Endodermal cell (in vitro differentiated cells): ENCODE measurements around the gene TEDDM1. TPM values are rescaled to one million over a fixed set of nuclear protein-coding genes. Genes with fewer than 3 reads are reported as not detected.

Experiments
- DNase-seq: peaks from one replicate; pipeline ENCODE4 v3.0.0-alpha.2; 2017
- H3K27ac ChIP-seq: 2 replicates; pipeline ENCODE4 v1.5.1; 2013; ENCODE audit warnings: mild to moderate bottlenecking, low read depth, low read length, moderate library complexity
- H3K27me3 ChIP-seq: 2 replicates; pipeline ENCODE4 v1.6.1; 2013; ENCODE audit warnings: mild to moderate bottlenecking, low read length, moderate library complexity; ENCODE audit not compliant: insufficient read depth, control insufficient read depth, poor library complexity, severe bottlenecking
- H3K36me3 ChIP-seq: 2 replicates; pipeline ENCODE4 v1.7.0; 2013; ENCODE audit warnings: mild to moderate bottlenecking, low read length, moderate library complexity; ENCODE audit not compliant: control insufficient read depth, insufficient read depth
- H3K4me1 ChIP-seq: one replicate; pipeline ENCODE4 v1.7.0; 2013; ENCODE audit warnings: low read length; ENCODE audit not compliant: control insufficient read depth, insufficient read depth
- H3K4me3 ChIP-seq: 2 replicates; pipeline ENCODE4 v1.5.1; 2013; ENCODE audit warnings: mild to moderate bottlenecking, low read length, moderate library complexity
- H3K9ac ChIP-seq: 2 replicates; pipeline ENCODE4 v1.6.1; 2013; ENCODE audit warnings: mild to moderate bottlenecking, low read length, moderate library complexity; ENCODE audit not compliant: poor library complexity, severe bottlenecking; ENCODE audit errors: extremely low read depth
- H3K9me3 ChIP-seq: 2 replicates; pipeline ENCODE4 v1.6.1; 2013; ENCODE audit warnings: mild to moderate bottlenecking, low read length, moderate library complexity; ENCODE audit not compliant: control insufficient read depth
- H3K27ac Mint-ChIP-seq: 2 replicates; pipeline ENCODE4 v1.8.0; 2020; ENCODE audit warnings: mixed read lengths
- H3K27me3 Mint-ChIP-seq: 2 replicates; pipeline ENCODE4 v1.8.0; 2021; ENCODE audit warnings: mild to moderate bottlenecking, mixed read lengths; ENCODE audit not compliant: insufficient read depth
- H3K36me3 Mint-ChIP-seq: 2 replicates; pipeline ENCODE4 v1.8.0; 2020; ENCODE audit warnings: low read depth, mixed read lengths
- H3K4me1 Mint-ChIP-seq: 2 replicates; pipeline ENCODE4 v1.8.0; 2020; ENCODE audit warnings: mixed read lengths
- H3K4me3 Mint-ChIP-seq: 2 replicates; pipeline ENCODE4 v1.8.0; 2020; ENCODE audit warnings: mild to moderate bottlenecking, moderate library complexity, mixed read lengths
- H3K9me3 Mint-ChIP-seq: 2 replicates; pipeline ENCODE4 v1.8.0; 2020; ENCODE audit warnings: mild to moderate bottlenecking, mixed read lengths
- CTCF ChIP-seq: fragments of 200-600 bp; sonication (generic); conservative IDR thresholded peaks from 2 replicates; pipeline ENCODE4 v1.5.0; 2021; ENCODE audit warnings: antibody characterized with exemption, mild to moderate bottlenecking
- WGBS, 2 experiments: methylation state at CpG; one replicate each; pipeline versions ENCODE4 v1.1.5 to v1.1.7; 2013; ENCODE audit warnings: missing lambda C conversion rate in 2 of 2, mixed read lengths in 1 of 2; ENCODE audit not compliant: insufficient coverage in 1 of 2, insufficient read length in 1 of 2; 5-methylcytosine and 5-hydroxymethylcytosine counted together
- total RNA-seq, 2 donors: library from RNA; stranded (reverse); fragmentation: NEBNext Ultra II Directional in 1 of 2; extraction: Animal tissue kit (Norgen Biotek cat#: 25700) in 1 of 2; gene quantifications; 2 replicates in 1 of 2; 3 replicates in 1 of 2; pipeline ENCODE4 v1.2.1, GENCODE V29; 2021

TEDDM1 gene
- total RNA-seq, 2 donors from 2014 or later = not detected

DNA sequence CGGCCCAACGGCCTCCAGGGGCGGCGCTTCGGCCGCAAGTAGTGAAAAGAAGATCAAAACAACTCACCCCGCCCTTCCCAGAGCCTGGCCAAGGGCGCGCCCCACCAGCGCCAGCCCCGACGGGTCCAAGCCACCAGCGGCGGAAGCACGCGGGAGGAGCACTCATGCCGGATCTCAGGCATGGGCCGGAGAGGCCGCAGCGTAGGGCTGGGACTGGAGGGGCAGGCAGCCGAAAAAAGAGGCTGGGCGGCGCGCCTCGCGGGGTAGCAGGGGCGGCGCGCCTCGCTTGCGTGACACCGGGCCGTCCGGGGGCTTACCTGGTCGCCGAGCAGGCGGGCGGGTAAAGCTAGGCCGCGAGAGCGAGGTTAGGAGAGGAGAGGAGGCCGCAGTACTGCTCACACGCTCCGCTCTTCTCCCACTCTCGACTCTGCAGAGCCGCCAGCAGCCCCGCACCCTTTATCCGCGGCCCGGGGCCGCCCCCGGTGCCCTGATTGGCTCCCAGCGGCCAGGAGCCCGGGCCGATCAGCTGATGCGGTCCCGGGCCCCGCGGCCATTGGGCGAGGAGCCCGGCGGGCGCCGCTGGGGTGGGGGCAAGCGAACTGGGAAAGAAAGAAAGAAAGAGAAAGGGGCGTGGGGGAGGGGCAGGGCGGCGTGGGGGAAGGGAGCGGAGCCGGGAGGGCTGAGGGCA, 9.0 kb downstream of the TEDDM1 start, which contains the start of gene GLUL:
Gene GLUL, minus strand, starts transcription at position 429 of the 688 bp plus-strand sequence. CDS start 3,053 bp downstream, outside the sequence.
- peaks cover 46% of the 10 kb centered on the region for H3K4me1 Mint-ChIP-seq
- peak within 1 kb of the TSS; percentile 96 for H3K27ac Mint-ChIP-seq
- Histone ChIP-seq H3K9me3 (no peaks in the 10 kb centered on the region), H3K9ac (peak within 1 kb of the TSS; percentile 94), H3K36me3 (peaks cover 37% of the 10 kb centered on the region), H3K4me3 (peak within 1 kb of the TSS; percentile 97), H3K27me3 (no peaks in the 10 kb centered on the region), H3K4me1 (peaks cover 13% of the 10 kb centered on the region), H3K27ac (peak within 1 kb of the TSS; percentile 91)
- peaks cover 44% of the 10 kb centered on the region for H3K36me3 Mint-ChIP-seq
- H3K9me3 Mint-ChIP-seq = no peaks in the 10 kb centered on the region
- WGBS, 2 experiments = 0% methylated on average over 13 to 70 of the region's 70 CpGs
- peak within 1 kb of the TSS; percentile 100 for H3K4me3 Mint-ChIP-seq
- peak; percentile 39 for TF ChIP-seq CTCF
- no peaks in the 10 kb centered on the region for H3K27me3 Mint-ChIP-seq
- DNase-seq = peak; percentile 99

DNA sequence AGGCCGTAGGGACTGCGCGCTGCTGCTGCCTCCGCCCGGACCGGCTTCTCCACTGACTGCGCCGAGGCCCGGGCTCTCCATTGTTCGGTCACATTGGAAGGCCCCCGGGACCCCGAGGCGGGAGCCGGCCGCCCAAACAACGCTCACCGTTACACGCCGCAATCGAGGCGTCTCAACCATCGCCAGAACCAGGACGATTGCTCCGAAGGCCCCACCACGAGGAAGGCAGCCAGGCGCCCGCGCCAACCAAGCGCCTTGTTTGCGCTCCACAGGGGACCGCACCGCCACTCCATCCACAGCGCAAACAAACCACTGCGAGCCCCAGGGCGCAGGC, 9.5 kb downstream of the TEDDM1 start:
- no peak for TF ChIP-seq CTCF
- H3K27me3 Mint-ChIP-seq = no peaks in the 10 kb centered on the region
- H3K27ac ChIP-seq = peak overlapping the region; percentile 85
- H3K9ac ChIP-seq = peak overlapping the region; percentile 94
- peak overlapping the region; percentile 97 for H3K4me3 ChIP-seq
- no peaks in the 10 kb centered on the region for H3K9me3 Mint-ChIP-seq
- H3K4me1 Mint-ChIP-seq = peaks cover 47% of the 10 kb centered on the region
- H3K27me3 ChIP-seq = no peaks in the 10 kb centered on the region
- 0% methylated on average over 14 to 35 of the region's 35 CpGs for WGBS, 2 experiments
- H3K36me3 Mint-ChIP-seq = peaks cover 49% of the 10 kb centered on the region
- H3K27ac Mint-ChIP-seq = peak overlapping the region; percentile 96
- no peaks in the 10 kb centered on the region for H3K9me3 ChIP-seq
- peaks cover 9% of the 10 kb centered on the region for H3K4me1 ChIP-seq
- no peak for DNase-seq
- peaks cover 43% of the 10 kb centered on the region for H3K36me3 ChIP-seq
- H3K4me3 Mint-ChIP-seq = peak overlapping the region; percentile 100

GRCh38 chr1:182389619-182390047, 10.8 kb downstream of the TEDDM1 start:
- Mint-ChIP-seq H3K4me1 (peaks cover 53% of the 10 kb centered on the region), H3K27me3 (no peaks in the 10 kb centered on the region), H3K4me3 (peak overlapping the region; percentile 100), H3K9me3 (no peaks in the 10 kb centered on the region), H3K27ac (peak overlapping the region; percentile 95), H3K36me3 (peaks cover 61% of the 10 kb centered on the region)
- peak overlapping the region; percentile 97 for H3K4me3 ChIP-seq
- peaks cover 56% of the 10 kb centered on the region for H3K36me3 ChIP-seq
- WGBS, 2 experiments = 0 to 6% methylated on average over 7 to 13 of the region's 13 CpGs
- H3K9ac ChIP-seq = peak overlapping the region; percentile 94
- TF ChIP-seq CTCF = no peak
- peaks cover 7% of the 10 kb centered on the region for H3K4me1 ChIP-seq
- DNase-seq = no peak
- no peak overlapping the region for H3K27ac ChIP-seq
- H3K9me3 ChIP-seq = no peaks in the 10 kb centered on the region
- no peaks in the 10 kb centered on the region for H3K27me3 ChIP-seq
